ENCODE measurements around the gene ZNF784. TPM values are rescaled to one million over a fixed set of nuclear protein-coding genes. Genes with fewer than 3 reads are reported as not detected.

ZNF784 gene
- total and polyA plus RNA-seq, 9 of the 15 experiments (the other 6 are each of a cell fraction or from before 2014, with no cell fraction given): 0.14 to 6.1 (median 2.1) TPM

- TF ChIP-seq ATF4 (CRISPR knock-in tag; IDR thresholded peaks at IDR 0.05) (no peak), STAT5A (IDR thresholded peaks at IDR 0.05; ENCODE audit: borderline replicate concordance, low read length) (no peak), FOXK2 (conservative IDR thresholded peaks at IDR 0.05 in 1 of 2, IDR thresholded peaks at IDR 0.05 in 1 of 2; ENCODE audit: low read depth in 2 of 2) (no peak), SOX6 (IDR thresholded peaks at IDR 0.05) (0 out of 2 replicates have a peak, but pooled peaks have one; percentile 44), BHLHE40 (IDR thresholded peaks at IDR 0.05; ENCODE audit: low read length) (peak; percentile 65), HMGN3 (IDR thresholded peaks at IDR 0.05; ENCODE audit: borderline replicate concordance, extremely low read depth, insufficient read length, low read depth, low read length) (peak; percentile 53), ZNF740 (CRISPR knock-in tag; IDR thresholded peaks at IDR 0.05) (peak; percentile 99), ZNF740 (tag; IDR thresholded peaks at IDR 0.05) (peak in 1 of 2 experiments; percentile 100; a peak in 2 of 4 replicates), ARNT (IDR thresholded peaks at IDR 0.05) (no peak), NFYB (IDR thresholded peaks at IDR 0.05; ENCODE audit: extremely low read depth, insufficient read length) (no peak), MED1 (CRISPR knock-in tag; IDR thresholded peaks at IDR 0.05; ENCODE audit: borderline replicate concordance) (no peak), CCNT2 (IDR thresholded peaks at IDR 0.05; ENCODE audit: borderline replicate concordance, extremely low read depth, insufficient read length, low read depth, low read length) (peak; percentile 45), RBM25 (IDR thresholded peaks at IDR 0.05; ENCODE audit: low read depth, low read length, severe bottlenecking) (no peak), EP300 (IDR thresholded peaks at IDR 0.05; ENCODE audit: low read length) (no peak), ZBED1 (IDR thresholded peaks at IDR 0.05) (no peak), FOXP4 (CRISPR knock-in tag; IDR thresholded peaks at IDR 0.05; ENCODE audit: borderline replicate concordance) (no peak), CXXC5 (CRISPR knock-in tag; IDR thresholded peaks at IDR 0.05) (peak; percentile 62), TFAM (CRISPR knock-in tag; conservative IDR thresholded peaks at IDR 0.05) (no peak), TBP (optimal IDR thresholded peaks at IDR 0.05; ENCODE audit: low read depth, low read length) (no peak), ZHX1 (conservative IDR thresholded peaks at IDR 0.05; ENCODE audit: low read length) (no peak), BMI1 (IDR thresholded peaks at IDR 0.05; ENCODE audit: low read length) (no peak), MXI1 (IDR thresholded peaks at IDR 0.05; ENCODE audit: low read depth, low read length) (no peak)
Measured at GRCh38 chr19:55647732-55648584, 23.6 kb upstream of the ZNF784 start, which contains the start of gene CCDC106 (continued).

All from K562 (cell line).